Activated B cell treated with CpG ODN at 0.5 μM for 24 hours (primary cell): ENCODE data around the gene FADS6. TPM values are rescaled to one million over a fixed set of nuclear protein-coding genes. Genes with fewer than 3 reads are reported as not detected.
A peak's percentile ranks its signal among the peaks of the same experiment; 100 is the strongest.

Source experiments
- ATAC-seq: fragments of 200-7000 bp; cut with Tn5 transposase; one replicate; pipeline ENCODE4 v1.10.0; 2021; ENCODE audit warnings: low read depth, mild to moderate bottlenecking, moderate library complexity
- CTCF ChIA-PET: fragments of 350-600 bp; sonication (Branson Sonifier 250); formaldehyde crosslinking; loops from one replicate; lab custom pipeline; 2021; ENCODE audit warnings: antibody characterized with exemption; lab: Charles Lee
- POLR2A ChIA-PET: fragments of 350-600 bp; sonication (Branson Sonifier 250); formaldehyde crosslinking; loops from one replicate; lab custom pipeline; 2021; ENCODE audit warnings: antibody characterized with exemption; lab: Charles Lee
- DNase-seq: peaks from one replicate; pipeline ENCODE4 v3.0.0; 2022
- H3K27ac Mint-ChIP-seq: one replicate; pipeline ENCODE4 v1.8.0; 2020; ENCODE audit warnings: mixed read lengths
- H3K27me3 Mint-ChIP-seq: one replicate; pipeline ENCODE4 v1.8.0; 2021; ENCODE audit warnings: mixed read lengths
- H3K36me3 Mint-ChIP-seq: one replicate; pipeline ENCODE4 v1.8.0; 2021; ENCODE audit warnings: low read depth, mixed read lengths
- H3K4me1 Mint-ChIP-seq: one replicate; pipeline ENCODE4 v1.8.0; 2021; ENCODE audit warnings: mixed read lengths
- H3K4me3 Mint-ChIP-seq: one replicate; pipeline ENCODE4 v1.8.0; 2020; ENCODE audit warnings: mild to moderate bottlenecking, mixed read lengths
- H3K9me3 Mint-ChIP-seq: one replicate; pipeline ENCODE4 v1.8.0; 2020; ENCODE audit warnings: mixed read lengths
- intact Hi-C: fragments of 100-400 bp; cut with micrococcal nuclease; formaldehyde crosslinking; loops from one replicate; pipeline ENCODE4 v1.15.1; 2024
- total RNA-seq: library from RNA; stranded (reverse); gene quantifications from 2 replicates; pipeline ENCODE4 v1.2.3, GENCODE V29; 2022
- TF ChIP-seq, protein P1 (sequence below): fragments of 200-600 bp; IDR thresholded peaks from one replicate; pipeline ENCODE4 v1.8.0; 2022; ENCODE audit warnings: antibody characterized with exemption, mild to moderate bottlenecking

The FADS6 gene
- total RNA-seq, 1 donor from 2014 or later: not detected

DNA sequence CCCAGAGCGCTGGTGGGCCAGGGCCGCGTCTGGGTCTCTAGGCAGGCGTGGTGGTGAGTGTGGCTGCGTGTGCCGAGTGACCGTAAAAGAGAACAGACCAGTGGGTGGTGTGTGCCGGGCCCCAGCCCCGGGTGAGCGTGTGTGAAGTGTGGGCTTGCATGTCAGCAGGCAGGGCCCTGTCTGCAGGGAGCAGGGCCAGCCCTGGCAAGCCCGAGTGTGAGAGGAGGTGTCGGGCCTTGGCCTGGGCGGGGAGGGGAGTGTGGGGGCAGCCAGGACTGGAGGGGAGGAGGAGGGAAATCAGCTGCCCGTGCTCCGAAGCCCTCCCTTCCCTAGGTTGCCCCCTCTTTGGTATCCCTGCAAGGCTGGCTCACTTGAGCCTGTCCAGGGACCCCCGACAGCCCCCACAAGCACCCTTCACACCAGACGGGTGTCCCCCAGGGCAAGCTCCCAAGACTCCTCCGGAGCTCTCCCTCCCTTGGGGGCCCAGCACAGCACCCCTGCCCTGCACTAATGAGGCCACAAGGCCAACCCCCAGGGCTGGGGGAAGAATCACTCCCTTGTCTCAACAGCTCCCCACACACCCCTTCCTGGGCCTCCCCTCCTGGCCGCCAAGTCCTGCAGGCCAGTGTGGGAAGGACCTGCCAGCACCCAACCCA is 27.7 kb upstream of the FADS6 start:
- ATAC-seq (no peak), DNase-seq (no peak)
- H3K36me3 Mint-ChIP-seq: no peaks in the 10 kb centered on the region
- peak overlapping the region; percentile 35 for H3K27ac Mint-ChIP-seq
- CTCF ChIA-PET: no interaction called here
- H3K4me1 Mint-ChIP-seq: peaks cover 21% of the 10 kb centered on the region
- TF ChIP-seq, protein P1, sequence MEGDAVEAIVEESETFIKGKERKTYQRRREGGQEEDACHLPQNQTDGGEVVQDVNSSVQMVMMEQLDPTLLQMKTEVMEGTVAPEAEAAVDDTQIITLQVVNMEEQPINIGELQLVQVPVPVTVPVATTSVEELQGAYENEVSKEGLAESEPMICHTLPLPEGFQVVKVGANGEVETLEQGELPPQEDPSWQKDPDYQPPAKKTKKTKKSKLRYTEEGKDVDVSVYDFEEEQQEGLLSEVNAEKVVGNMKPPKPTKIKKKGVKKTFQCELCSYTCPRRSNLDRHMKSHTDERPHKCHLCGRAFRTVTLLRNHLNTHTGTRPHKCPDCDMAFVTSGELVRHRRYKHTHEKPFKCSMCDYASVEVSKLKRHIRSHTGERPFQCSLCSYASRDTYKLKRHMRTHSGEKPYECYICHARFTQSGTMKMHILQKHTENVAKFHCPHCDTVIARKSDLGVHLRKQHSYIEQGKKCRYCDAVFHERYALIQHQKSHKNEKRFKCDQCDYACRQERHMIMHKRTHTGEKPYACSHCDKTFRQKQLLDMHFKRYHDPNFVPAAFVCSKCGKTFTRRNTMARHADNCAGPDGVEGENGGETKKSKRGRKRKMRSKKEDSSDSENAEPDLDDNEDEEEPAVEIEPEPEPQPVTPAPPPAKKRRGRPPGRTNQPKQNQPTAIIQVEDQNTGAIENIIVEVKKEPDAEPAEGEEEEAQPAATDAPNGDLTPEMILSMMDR: no peak
- intact Hi-C loops: loop anchor here (5.0 kb wide), 1 partner anchor 286 kb away; the partner anchor contains the start of gene NUP85
- H3K4me3 Mint-ChIP-seq: no peak overlapping the region
- POLR2A ChIA-PET: no interaction called here
- H3K27me3 Mint-ChIP-seq: peaks cover 53% of the 10 kb centered on the region
- no peaks in the 10 kb centered on the region for H3K9me3 Mint-ChIP-seq

DNA sequence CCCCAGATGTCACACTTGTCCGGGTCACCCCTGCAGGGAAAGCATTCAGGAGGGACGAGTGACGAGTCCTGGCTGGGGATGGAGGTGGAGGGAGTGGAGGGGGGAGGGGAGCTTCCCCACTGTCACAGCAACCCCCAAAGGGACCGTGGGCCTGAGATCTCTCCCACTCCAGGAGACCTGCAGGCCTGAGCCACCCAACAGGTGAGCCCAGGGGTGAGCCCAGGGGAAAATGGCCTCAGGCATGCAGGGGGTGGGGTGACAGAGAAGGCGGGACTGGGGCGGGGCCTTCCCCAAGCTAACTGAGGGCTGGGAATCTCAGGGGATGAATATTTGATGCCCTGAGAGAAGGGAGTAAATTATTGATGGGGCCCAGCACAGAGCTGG is 27.2 kb upstream of the FADS6 start:
- H3K36me3 Mint-ChIP-seq: no peaks in the 10 kb centered on the region
- DNase-seq (no peak), ATAC-seq (no peak)
- H3K27ac Mint-ChIP-seq: peak overlapping the region; percentile 35
- intact Hi-C loops: loop anchor here (5.0 kb wide), 1 partner anchor 287 kb away; the partner anchor contains the start of gene NUP85
- TF ChIP-seq, protein P1: no peak
- no peak overlapping the region for H3K4me3 Mint-ChIP-seq
- H3K27me3 Mint-ChIP-seq: peaks cover 52% of the 10 kb centered on the region
- H3K9me3 Mint-ChIP-seq: no peaks in the 10 kb centered on the region
- H3K4me1 Mint-ChIP-seq: peaks cover 21% of the 10 kb centered on the region
- ChIA-PET CTCF (no interaction called here), POLR2A (no interaction called here)

DNA sequence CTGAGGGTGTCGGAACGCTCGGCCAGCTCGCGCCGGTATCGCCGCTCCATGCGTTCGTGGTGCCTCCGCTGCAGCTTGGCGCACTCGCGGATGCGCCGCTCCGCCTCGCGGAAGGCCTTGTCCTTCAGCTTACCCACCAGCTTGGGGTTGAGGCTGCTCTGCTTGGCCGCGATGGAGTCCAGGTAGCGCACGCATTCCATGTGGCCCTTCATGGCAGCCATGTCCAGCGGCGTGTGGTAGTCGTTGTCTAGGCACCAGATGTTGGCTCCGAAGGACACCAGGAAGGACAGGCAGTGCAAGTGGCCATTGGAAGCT is 26.8 kb upstream of the FADS6 start:
- TF ChIP-seq, protein P1: no peak
- Mint-ChIP-seq H3K27me3 (peaks cover 49% of the 10 kb centered on the region), H3K4me3 (no peak overlapping the region)

DNA sequence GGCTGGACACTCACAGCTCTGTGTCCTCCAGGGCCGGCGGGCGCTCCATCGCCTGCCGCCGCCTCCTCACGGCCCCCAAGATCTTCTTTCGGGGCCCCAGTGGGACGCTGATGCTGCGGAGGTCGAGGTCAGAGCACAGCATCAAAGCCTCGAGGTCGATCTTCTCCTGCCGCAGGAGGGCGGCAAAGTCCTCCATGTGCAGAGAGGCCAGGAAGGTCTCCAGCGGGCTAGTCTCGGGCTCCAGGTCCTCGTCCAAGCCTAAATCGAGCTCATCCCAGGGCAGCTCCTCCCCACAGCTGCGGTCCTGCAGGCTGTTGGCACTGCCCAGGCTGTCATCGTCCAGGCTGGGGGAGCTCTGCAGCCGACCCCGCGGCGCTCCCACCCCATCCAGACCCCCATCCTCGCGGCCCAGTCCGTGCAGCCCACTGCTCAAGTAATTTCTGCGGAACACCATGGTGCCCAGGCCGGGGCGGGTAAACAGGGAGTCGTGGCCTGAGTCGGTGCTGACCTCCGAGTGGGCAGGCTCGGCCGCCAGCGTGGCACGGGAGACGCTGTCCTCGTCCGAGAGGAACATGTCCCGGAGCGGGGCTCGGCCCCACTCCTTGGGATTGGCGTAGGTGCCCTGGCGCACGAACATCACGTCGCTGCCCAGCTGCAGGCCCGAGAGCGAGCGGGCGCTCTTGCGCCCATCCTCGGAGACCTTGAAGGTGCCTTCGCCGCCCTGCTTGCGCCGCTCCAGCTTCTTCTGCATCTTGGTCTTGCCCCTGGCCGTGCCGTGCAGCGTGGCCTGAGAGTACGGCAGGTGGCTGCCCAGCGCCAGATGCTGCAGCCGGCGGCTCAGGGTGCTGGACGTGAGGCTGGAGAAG is 26.2 kb upstream of the FADS6 start:
- intact Hi-C loops: loop anchor here (5.0 kb wide), 1 partner anchor 288 kb away; the partner anchor contains the start of gene NUP85
- peaks cover 14% of the 10 kb centered on the region for H3K4me1 Mint-ChIP-seq
- CTCF ChIA-PET: no interaction called here
- DNase-seq (no peak), ATAC-seq (no peak)
- H3K4me3 Mint-ChIP-seq: no peak overlapping the region
- no peak overlapping the region for H3K27ac Mint-ChIP-seq
- peaks cover 43% of the 10 kb centered on the region for H3K27me3 Mint-ChIP-seq
- POLR2A ChIA-PET: no interaction called here
- TF ChIP-seq, protein P1: no peak
- H3K9me3 Mint-ChIP-seq: no peaks in the 10 kb centered on the region
- no peaks in the 10 kb centered on the region for H3K36me3 Mint-ChIP-seq

More for the DNA sequence above, 26.8 kb upstream of the FADS6 start:
- Mint-ChIP-seq H3K36me3 (no peaks in the 10 kb centered on the region), H3K4me1 (peaks cover 19% of the 10 kb centered on the region), H3K9me3 (no peaks in the 10 kb centered on the region), H3K27ac (no peak overlapping the region)
- CTCF ChIA-PET: no interaction called here
- DNase-seq (no peak), ATAC-seq (no peak)
- intact Hi-C loops: loop anchor here (5.0 kb wide), 1 partner anchor 287 kb away; the partner anchor contains the start of gene NUP85
- POLR2A ChIA-PET: no interaction called here

DNA sequence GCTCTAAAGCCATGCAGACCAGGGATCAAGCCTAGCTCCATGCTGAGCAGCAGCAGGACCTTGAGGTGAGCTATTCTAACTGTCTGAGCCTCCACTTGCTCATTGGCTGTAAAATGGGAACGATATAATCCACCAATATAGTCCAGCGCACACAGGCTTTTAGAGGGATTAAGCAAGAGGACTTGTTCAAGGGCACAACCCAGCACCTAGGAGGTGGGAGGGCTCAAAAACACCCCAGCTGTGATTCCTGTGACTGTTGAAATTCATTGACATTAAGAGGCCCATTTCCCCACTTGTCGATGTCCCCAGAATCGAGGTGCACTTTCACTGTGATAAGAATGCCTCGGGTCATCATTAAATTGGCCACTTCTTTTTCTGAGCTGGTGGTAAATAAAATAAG is 25.5 kb upstream of the FADS6 start:
- Mint-ChIP-seq H3K27me3 (peaks cover 45% of the 10 kb centered on the region), H3K4me3 (no peak overlapping the region), H3K4me1 (peaks cover 10% of the 10 kb centered on the region), H3K27ac (no peak overlapping the region), H3K36me3 (no peaks in the 10 kb centered on the region), H3K9me3 (peaks cover 2% of the 10 kb centered on the region)
- intact Hi-C loops: no loop called here
- CTCF ChIA-PET: no interaction called here
- ATAC-seq: no peak
- POLR2A ChIA-PET: no interaction called here
- no peak for DNase-seq
- TF ChIP-seq, protein P1: no peak
